Measurements from ENCODE around the gene FES. TPM values are rescaled to one million over a fixed set of nuclear protein-coding genes. Genes with fewer than 3 reads are reported as not detected.

Gene FES
- total and polyA plus RNA-seq, 10 of the 15 experiments (the other 5 are each of a cell fraction or from before 2014, with no cell fraction given): 0.07 to 23.9 (median 9.9) TPM

DNA sequence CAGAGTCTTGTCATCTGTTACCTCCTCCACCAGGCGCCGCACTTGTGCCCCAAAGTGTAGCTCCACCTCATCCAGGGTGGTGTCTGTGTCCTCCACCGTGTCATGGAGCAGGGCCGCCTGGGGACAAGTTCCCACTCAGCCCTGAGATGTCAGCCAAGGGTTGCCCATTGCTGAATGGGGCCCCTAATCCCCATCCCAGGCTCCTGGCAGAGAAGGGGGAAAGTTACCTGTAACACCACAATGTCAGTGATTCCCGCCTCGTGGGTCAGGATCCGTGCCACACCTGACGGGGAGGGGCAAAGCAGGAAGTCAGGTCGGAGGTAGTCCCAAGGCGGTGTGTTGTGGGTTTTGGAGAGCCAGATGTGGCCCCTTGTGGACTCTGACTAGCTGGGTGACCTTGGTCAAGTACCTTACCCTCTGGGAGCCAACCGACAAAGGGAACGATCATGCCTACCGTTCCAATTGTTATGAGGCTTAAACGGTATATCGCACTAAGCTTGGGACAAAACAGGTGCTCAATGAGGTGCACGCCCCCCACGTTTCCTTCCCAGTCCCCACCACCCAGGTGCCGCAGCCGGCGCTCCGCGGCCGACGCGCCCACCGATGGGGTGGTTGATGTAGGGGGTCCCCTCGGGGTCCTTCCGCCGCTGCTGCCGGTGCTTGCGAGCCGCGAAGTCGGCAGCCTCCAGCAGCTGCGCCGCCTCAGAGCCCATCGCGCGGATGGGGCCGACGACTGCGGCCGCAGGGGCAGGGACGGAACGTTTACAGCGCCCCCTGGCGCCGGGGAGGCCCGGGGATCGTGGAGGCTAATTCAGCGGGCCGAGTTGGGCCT, 47.7 kb downstream of the FES start, which contains the start of gene HDDC3 (continued):
- TF ChIP-seq, protein P1, sequence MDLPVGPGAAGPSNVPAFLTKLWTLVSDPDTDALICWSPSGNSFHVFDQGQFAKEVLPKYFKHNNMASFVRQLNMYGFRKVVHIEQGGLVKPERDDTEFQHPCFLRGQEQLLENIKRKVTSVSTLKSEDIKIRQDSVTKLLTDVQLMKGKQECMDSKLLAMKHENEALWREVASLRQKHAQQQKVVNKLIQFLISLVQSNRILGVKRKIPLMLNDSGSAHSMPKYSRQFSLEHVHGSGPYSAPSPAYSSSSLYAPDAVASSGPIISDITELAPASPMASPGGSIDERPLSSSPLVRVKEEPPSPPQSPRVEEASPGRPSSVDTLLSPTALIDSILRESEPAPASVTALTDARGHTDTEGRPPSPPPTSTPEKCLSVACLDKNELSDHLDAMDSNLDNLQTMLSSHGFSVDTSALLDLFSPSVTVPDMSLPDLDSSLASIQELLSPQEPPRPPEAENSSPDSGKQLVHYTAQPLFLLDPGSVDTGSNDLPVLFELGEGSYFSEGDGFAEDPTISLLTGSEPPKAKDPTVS (IDR thresholded peaks at IDR 0.05; ENCODE audit: low read depth, low read length): no peak
- peak; percentile 47 for TF ChIP-seq NR2F1 (conservative IDR thresholded peaks at IDR 0.05)
- TF ChIP-seq, protein P2, sequence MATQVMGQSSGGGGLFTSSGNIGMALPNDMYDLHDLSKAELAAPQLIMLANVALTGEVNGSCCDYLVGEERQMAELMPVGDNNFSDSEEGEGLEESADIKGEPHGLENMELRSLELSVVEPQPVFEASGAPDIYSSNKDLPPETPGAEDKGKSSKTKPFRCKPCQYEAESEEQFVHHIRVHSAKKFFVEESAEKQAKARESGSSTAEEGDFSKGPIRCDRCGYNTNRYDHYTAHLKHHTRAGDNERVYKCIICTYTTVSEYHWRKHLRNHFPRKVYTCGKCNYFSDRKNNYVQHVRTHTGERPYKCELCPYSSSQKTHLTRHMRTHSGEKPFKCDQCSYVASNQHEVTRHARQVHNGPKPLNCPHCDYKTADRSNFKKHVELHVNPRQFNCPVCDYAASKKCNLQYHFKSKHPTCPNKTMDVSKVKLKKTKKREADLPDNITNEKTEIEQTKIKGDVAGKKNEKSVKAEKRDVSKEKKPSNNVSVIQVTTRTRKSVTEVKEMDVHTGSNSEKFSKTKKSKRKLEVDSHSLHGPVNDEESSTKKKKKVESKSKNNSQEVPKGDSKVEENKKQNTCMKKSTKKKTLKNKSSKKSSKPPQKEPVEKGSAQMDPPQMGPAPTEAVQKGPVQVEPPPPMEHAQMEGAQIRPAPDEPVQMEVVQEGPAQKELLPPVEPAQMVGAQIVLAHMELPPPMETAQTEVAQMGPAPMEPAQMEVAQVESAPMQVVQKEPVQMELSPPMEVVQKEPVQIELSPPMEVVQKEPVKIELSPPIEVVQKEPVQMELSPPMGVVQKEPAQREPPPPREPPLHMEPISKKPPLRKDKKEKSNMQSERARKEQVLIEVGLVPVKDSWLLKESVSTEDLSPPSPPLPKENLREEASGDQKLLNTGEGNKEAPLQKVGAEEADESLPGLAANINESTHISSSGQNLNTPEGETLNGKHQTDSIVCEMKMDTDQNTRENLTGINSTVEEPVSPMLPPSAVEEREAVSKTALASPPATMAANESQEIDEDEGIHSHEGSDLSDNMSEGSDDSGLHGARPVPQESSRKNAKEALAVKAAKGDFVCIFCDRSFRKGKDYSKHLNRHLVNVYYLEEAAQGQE (IDR thresholded peaks at IDR 0.05; ENCODE audit: low read depth, low read length): 0 out of 2 replicates have a peak, but pooled peaks have one; percentile 47
- TF ChIP-seq POU2F2 (IDR thresholded peaks at IDR 0.05; ENCODE audit: borderline replicate concordance, low read depth, low read length): peak; percentile 84
- TF ChIP-seq TCF3 (IDR thresholded peaks at IDR 0.05; ENCODE audit: borderline replicate concordance, insufficient read depth, low read depth, low read length): peak; percentile 90
- TF ChIP-seq, protein P3, sequence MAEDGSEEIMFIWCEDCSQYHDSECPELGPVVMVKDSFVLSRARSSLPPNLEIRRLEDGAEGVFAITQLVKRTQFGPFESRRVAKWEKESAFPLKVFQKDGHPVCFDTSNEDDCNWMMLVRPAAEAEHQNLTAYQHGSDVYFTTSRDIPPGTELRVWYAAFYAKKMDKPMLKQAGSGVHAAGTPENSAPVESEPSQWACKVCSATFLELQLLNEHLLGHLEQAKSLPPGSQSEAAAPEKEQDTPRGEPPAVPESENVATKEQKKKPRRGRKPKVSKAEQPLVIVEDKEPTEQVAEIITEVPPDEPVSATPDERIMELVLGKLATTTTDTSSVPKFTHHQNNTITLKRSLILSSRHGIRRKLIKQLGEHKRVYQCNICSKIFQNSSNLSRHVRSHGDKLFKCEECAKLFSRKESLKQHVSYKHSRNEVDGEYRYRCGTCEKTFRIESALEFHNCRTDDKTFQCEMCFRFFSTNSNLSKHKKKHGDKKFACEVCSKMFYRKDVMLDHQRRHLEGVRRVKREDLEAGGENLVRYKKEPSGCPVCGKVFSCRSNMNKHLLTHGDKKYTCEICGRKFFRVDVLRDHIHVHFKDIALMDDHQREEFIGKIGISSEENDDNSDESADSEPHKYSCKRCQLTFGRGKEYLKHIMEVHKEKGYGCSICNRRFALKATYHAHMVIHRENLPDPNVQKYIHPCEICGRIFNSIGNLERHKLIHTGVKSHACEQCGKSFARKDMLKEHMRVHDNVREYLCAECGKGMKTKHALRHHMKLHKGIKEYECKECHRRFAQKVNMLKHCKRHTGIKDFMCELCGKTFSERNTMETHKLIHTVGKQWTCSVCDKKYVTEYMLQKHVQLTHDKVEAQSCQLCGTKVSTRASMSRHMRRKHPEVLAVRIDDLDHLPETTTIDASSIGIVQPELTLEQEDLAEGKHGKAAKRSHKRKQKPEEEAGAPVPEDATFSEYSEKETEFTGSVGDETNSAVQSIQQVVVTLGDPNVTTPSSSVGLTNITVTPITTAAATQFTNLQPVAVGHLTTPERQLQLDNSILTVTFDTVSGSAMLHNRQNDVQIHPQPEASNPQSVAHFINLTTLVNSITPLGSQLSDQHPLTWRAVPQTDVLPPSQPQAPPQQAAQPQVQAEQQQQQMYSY (CRISPR knock-in tag; IDR thresholded peaks at IDR 0.05): no peak
- TF ChIP-seq, protein P4, sequence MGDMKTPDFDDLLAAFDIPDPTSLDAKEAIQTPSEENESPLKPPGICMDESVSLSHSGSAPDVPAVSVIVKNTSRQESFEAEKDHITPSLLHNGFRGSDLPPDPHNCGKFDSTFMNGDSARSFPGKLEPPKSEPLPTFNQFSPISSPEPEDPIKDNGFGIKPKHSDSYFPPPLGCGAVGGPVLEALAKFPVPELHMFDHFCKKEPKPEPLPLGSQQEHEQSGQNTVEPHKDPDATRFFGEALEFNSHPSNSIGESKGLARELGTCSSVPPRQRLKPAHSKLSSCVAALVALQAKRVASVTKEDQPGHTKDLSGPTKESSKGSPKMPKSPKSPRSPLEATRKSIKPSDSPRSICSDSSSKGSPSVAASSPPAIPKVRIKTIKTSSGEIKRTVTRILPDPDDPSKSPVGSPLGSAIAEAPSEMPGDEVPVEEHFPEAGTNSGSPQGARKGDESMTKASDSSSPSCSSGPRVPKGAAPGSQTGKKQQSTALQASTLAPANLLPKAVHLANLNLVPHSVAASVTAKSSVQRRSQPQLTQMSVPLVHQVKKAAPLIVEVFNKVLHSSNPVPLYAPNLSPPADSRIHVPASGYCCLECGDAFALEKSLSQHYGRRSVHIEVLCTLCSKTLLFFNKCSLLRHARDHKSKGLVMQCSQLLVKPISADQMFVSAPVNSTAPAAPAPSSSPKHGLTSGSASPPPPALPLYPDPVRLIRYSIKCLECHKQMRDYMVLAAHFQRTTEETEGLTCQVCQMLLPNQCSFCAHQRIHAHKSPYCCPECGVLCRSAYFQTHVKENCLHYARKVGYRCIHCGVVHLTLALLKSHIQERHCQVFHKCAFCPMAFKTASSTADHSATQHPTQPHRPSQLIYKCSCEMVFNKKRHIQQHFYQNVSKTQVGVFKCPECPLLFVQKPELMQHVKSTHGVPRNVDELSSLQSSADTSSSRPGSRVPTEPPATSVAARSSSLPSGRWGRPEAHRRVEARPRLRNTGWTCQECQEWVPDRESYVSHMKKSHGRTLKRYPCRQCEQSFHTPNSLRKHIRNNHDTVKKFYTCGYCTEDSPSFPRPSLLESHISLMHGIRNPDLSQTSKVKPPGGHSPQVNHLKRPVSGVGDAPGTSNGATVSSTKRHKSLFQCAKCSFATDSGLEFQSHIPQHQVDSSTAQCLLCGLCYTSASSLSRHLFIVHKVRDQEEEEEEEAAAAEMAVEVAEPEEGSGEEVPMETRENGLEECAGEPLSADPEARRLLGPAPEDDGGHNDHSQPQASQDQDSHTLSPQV (IDR thresholded peaks at IDR 0.05): peak; percentile 76; the same call in 1 of the 2 replicates
- TF ChIP-seq SREBF1 (IDR thresholded peaks at IDR 0.05; ENCODE audit: low read length): no peak
- TF ChIP-seq, protein P5, sequence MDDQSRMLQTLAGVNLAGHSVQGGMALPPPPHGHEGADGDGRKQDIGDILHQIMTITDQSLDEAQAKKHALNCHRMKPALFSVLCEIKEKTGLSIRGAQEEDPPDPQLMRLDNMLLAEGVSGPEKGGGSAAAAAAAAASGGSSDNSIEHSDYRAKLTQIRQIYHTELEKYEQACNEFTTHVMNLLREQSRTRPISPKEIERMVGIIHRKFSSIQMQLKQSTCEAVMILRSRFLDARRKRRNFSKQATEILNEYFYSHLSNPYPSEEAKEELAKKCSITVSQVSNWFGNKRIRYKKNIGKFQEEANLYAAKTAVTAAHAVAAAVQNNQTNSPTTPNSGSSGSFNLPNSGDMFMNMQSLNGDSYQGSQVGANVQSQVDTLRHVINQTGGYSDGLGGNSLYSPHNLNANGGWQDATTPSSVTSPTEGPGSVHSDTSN (IDR thresholded peaks at IDR 0.05; ENCODE audit: insufficient replicate concordance, low read depth, low read length): peak; percentile 42
- TF ChIP-seq CEBPB (IDR thresholded peaks at IDR 0.05; ENCODE audit: borderline replicate concordance in 1 of 2, low read depth in 2 of 2, low read length in 2 of 2): no peak
- no peak for TF ChIP-seq SUPT20H (IDR thresholded peaks at IDR 0.05; ENCODE audit: borderline replicate concordance, control insufficient read depth, low read depth, low read length)
- peak; percentile 78; the same call in 1 of the 2 replicates for TF ChIP-seq PAX5 (IDR thresholded peaks at IDR 0.05; ENCODE audit: borderline replicate concordance, low read depth, low read length)
- TF ChIP-seq CBFB (IDR thresholded peaks at IDR 0.05; ENCODE audit: low read depth): no peak; the same call in 1 of the 2 replicates

All from GM12878 (cell line).